Neutrophil (primary cell): Measurements from ENCODE around the gene HNRNPAB.

Experiments used
- H3K27ac ChIP-seq: fragments of 200-600 bp; sonication (generic); 2 replicates; pipeline ENCODE4 v1.5.1; 2016; ENCODE audit warnings: mild to moderate bottlenecking, moderate library complexity
- H3K27me3 ChIP-seq: fragments of 200-600 bp; sonication (generic); 2 replicates; pipeline ENCODE4 v1.6.0; 2016; ENCODE audit warnings: mild to moderate bottlenecking
- H3K36me3 ChIP-seq: fragments of 200-600 bp; sonication (generic); 2 replicates; pipeline ENCODE4 v1.5.1; 2017
- H3K4me1 ChIP-seq, 2 experiments: fragments of 200-600 bp in 1 of 2; sonication (generic) in 1 of 2; 1 replicate in 1 of 2; 2 replicates in 1 of 2; pipeline versions ENCODE4 v1.5.1 to v1.6.1; 2013 to 2016; ENCODE audit warnings: low read depth in 1 of 2, low read length in 1 of 2, mild to moderate bottlenecking in 1 of 2, moderate library complexity in 1 of 2; ENCODE audit not compliant: control insufficient read depth in 1 of 2, insufficient read depth in 1 of 2
- H3K4me3 ChIP-seq, 2 experiments: fragments of 200-600 bp in 1 of 2; sonication (generic) in 1 of 2; 1 replicate in 1 of 2; 2 replicates in 1 of 2; pipeline ENCODE4 v1.5.1; 2013 to 2016; ENCODE audit warnings: low read depth in 1 of 2, low read length in 1 of 2, mild to moderate bottlenecking in 1 of 2, moderate library complexity in 1 of 2
- H3K9me3 ChIP-seq: fragments of 200-600 bp; sonication (generic); 2 replicates; pipeline ENCODE4 v1.5.1; 2016
- TF ChIP-seq, protein P1 (sequence below): fragments of 200-600 bp; sonication (generic); IDR thresholded peaks from 2 replicates; pipeline ENCODE4 v1.5.1; 2016; ENCODE audit warnings: antibody characterized with exemption

Gene HNRNPAB

DNA sequence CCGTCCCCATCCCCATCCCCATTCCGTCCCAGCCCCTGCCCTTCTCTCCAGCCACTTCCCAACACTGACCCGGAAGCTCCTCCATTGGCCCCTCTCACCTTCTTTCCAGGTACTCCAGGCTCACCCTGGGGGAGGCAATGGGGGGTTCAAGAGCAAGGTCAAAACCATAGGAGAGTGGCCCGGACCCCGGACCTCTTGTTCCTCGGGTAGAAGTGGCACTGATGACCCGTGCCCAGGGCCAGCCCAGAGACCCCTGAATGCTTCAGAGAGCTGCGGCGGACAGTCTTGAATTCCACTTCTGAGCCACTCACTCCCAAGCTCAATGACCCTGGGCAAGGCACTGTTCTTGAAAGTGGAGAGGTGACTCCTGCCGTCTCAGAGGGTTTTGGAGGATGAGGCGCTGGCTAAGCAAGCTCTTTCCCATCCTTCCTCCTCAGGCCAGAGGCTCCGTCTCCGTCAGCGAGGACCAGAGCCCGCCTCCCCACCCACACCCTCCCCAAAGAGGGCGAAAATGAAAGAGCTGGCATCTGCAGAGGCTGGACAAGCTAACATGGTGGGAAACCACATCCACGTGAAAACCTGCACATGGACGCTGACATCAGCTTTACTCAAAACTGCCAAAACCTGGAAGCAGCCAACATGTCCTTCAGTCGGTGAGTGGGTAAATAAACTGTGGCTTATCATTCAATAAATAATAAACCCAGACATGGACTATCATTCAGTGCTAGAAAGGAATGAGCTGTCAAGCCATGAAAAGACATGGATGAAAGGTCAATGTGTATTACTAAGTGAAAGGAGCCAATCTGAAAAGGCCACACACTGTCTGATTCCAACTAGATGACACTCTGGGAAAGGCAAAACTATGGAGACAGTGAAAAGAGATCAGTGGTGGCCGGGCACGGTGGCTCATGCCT is 55.5 kb downstream of the HNRNPAB start:
- Histone ChIP-seq H3K4me3 (no peak overlapping the region), H3K27ac (no peak overlapping the region), H3K9me3 (no peaks in the 10 kb centered on the region), H3K27me3 (no peaks in the 10 kb centered on the region), H3K4me1 (no peaks in the 10 kb centered on the region), H3K36me3 (no peaks in the 10 kb centered on the region)
- TF ChIP-seq, protein P1, sequence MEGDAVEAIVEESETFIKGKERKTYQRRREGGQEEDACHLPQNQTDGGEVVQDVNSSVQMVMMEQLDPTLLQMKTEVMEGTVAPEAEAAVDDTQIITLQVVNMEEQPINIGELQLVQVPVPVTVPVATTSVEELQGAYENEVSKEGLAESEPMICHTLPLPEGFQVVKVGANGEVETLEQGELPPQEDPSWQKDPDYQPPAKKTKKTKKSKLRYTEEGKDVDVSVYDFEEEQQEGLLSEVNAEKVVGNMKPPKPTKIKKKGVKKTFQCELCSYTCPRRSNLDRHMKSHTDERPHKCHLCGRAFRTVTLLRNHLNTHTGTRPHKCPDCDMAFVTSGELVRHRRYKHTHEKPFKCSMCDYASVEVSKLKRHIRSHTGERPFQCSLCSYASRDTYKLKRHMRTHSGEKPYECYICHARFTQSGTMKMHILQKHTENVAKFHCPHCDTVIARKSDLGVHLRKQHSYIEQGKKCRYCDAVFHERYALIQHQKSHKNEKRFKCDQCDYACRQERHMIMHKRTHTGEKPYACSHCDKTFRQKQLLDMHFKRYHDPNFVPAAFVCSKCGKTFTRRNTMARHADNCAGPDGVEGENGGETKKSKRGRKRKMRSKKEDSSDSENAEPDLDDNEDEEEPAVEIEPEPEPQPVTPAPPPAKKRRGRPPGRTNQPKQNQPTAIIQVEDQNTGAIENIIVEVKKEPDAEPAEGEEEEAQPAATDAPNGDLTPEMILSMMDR: no peak
